ENCODE results near the gene SLC25A1. TPM values are rescaled to one million over a fixed set of nuclear protein-coding genes. Genes with fewer than 3 reads are reported as not detected.

Gene SLC25A1
- total RNA-seq, 1 experiment from 2014 or later = 151 TPM

GRCh38 chr22:19194766-19195536, 16.4 kb upstream of the SLC25A1 start:
- Histone ChIP-seq H3K9me3 (ENCODE audit: control insufficient read depth, low read depth, low read length) (no peaks in the 10 kb centered on the region), H2BK20ac (ENCODE audit: low read depth, low read length, poor library complexity, severe bottlenecking) (no peak overlapping the region), H3K4me2 (ENCODE audit: insufficient read depth, insufficient read length, low read length) (no peak overlapping the region), H3T11ph (ENCODE audit: low read length) (no peak overlapping the region), H3K9ac (ENCODE audit: extremely low read depth, insufficient read length, low read length) (no peak overlapping the region), H2BK120ac (ENCODE audit: low read depth, low read length, poor library complexity, severe bottlenecking) (no peak overlapping the region), H3K4ac (ENCODE audit: low read depth, low read length) (no peak overlapping the region), H4K20me1 (ENCODE audit: control insufficient read depth, insufficient read depth, insufficient read length) (no peaks in the 10 kb centered on the region), H3K27ac (ENCODE audit: insufficient read length, low read depth, low read length) (no peak overlapping the region), H3K23me2 (ENCODE audit: insufficient read length, low read depth, low read length, poor library complexity, severe bottlenecking) (no peaks in the 10 kb centered on the region), H2AFZ (ENCODE audit: low read length) (no peak overlapping the region), H3K14ac (ENCODE audit: insufficient read depth, low read length) (no peak overlapping the region), H3K79me1 (ENCODE audit: insufficient read depth, low read depth, low read length, poor library complexity, severe bottlenecking) (no peaks in the 10 kb centered on the region), H4K8ac (replicated peaks; ENCODE audit: insufficient read length, low read depth, low read length) (no peak overlapping the region), H3K27me3 (ENCODE audit: insufficient read depth, low read length) (no peaks in the 10 kb centered on the region), H3K23ac (ENCODE audit: insufficient read length, low read depth, low read length) (no peak overlapping the region), H4K5ac (ENCODE audit: insufficient read length, low read depth, low read length) (no peak overlapping the region), H3K79me2 (ENCODE audit: insufficient read depth, low read length) (no peaks in the 10 kb centered on the region), H3K18ac (ENCODE audit: insufficient read length, low read depth, low read length) (no peak overlapping the region), H4K91ac (ENCODE audit: insufficient read length, low read depth, low read length) (no peak overlapping the region), H3K4me1 (ENCODE audit: insufficient read depth, low read length) (no peaks in the 10 kb centered on the region), H2BK5ac (ENCODE audit: insufficient read length, low read length) (no peak overlapping the region), H2BK15ac (ENCODE audit: low read depth, low read length) (no peak overlapping the region), H2BK12ac (ENCODE audit: insufficient read length, low read depth, low read length) (no peak overlapping the region), H3K56ac (ENCODE audit: insufficient read length, low read depth, low read length) (no peak overlapping the region), H2AK5ac (ENCODE audit: insufficient read length, low read length) (no peak overlapping the region)
- H3K4me1 Mint-ChIP-seq = peaks cover 7% of the 10 kb centered on the region in 2 experiments
- peaks cover 29 to 58% (median 57%) of the 10 kb centered on the region in 3 experiments for H3K36me3 Mint-ChIP-seq (ENCODE audit: insufficient read depth in 1 of 3, low read depth in 3 of 3)
- H3K4me3 Mint-ChIP-seq = no peak overlapping the region
- H3K27me3 Mint-ChIP-seq (ENCODE audit: low read depth) = no peaks in the 10 kb centered on the region
- DNase-seq = no peak
- peak overlapping the region in 1 of 3 experiments; percentile 18; a peak in 1 of 7 replicates for H3K27ac Mint-ChIP-seq
- TF ChIP-seq CTCF (conservative IDR thresholded peaks at IDR 0.05) = no peak
- no peaks in the 10 kb centered on the region; a peak in 1 of 5 replicates for H3K9me3 Mint-ChIP-seq
- no CpG with 5 or more reads among the region's 16 CpGs for WGBS (ENCODE audit: extremely low coverage, insufficient read length, low lambda C conversion rate)

Measured in H9 (cell line).